GM23248 (cell line): Measurements from ENCODE around the gene COL5A3. TPM values are rescaled to one million over a fixed set of nuclear protein-coding genes. Genes with fewer than 3 reads are reported as not detected.

ENCODE experiments used
- DNase-seq: peaks from one replicate; pipeline ENCODE4 v3.0.0-alpha.2; 2015
- H2AFZ ChIP-seq: fragments of 200-600 bp; sonication (generic); 2 replicates; pipeline ENCODE4 v1.6.1; 2016; ENCODE audit warnings: antibody characterized with exemption
- H3F3A ChIP-seq: fragments of 200-600 bp; sonication (generic); 2 replicates; pipeline ENCODE4 v1.6.1; 2016; ENCODE audit warnings: mild to moderate bottlenecking, antibody characterized with exemption, mixed run types; ENCODE audit not compliant: insufficient read depth
- H3K27ac ChIP-seq: fragments of 200-600 bp; sonication (generic); 2 replicates; pipeline ENCODE4 v1.5.1; 2016; ENCODE audit warnings: mild to moderate bottlenecking
- H3K27me3 ChIP-seq: fragments of 200-600 bp; sonication (generic); replicated peaks from 2 replicates; pipeline ENCODE4 v1.6.1; 2016; ENCODE audit warnings: mild to moderate bottlenecking; ENCODE audit not compliant: insufficient read depth
- H3K36me3 ChIP-seq: fragments of 200-600 bp; sonication (generic); 2 replicates; pipeline ENCODE4 v1.6.1; 2016; ENCODE audit warnings: low read depth, mild to moderate bottlenecking
- H3K4me1 ChIP-seq: fragments of 200-600 bp; sonication (generic); 2 replicates; pipeline ENCODE4 v1.6.1; 2016; ENCODE audit warnings: mild to moderate bottlenecking; ENCODE audit not compliant: insufficient read depth
- H3K4me2 ChIP-seq: fragments of 200-600 bp; sonication (generic); one replicate; pipeline ENCODE4 v1.6.1; 2016; ENCODE audit warnings: mild to moderate bottlenecking; ENCODE audit not compliant: unreplicated experiment
- H3K4me3 ChIP-seq: fragments of 200-600 bp; sonication (generic); 2 replicates; pipeline ENCODE4 v1.5.1; 2016; ENCODE audit warnings: mild to moderate bottlenecking
- H3K79me2 ChIP-seq: fragments of 200-600 bp; sonication (generic); 2 replicates; pipeline ENCODE4 v1.6.1; 2016; ENCODE audit warnings: mild to moderate bottlenecking; ENCODE audit not compliant: insufficient read depth
- H3K9ac ChIP-seq: fragments of 200-600 bp; sonication (generic); 2 replicates; pipeline ENCODE4 v1.6.1; 2016; ENCODE audit warnings: mild to moderate bottlenecking
- H3K9me2 ChIP-seq: fragments of 200-600 bp; sonication (generic); 2 replicates; pipeline ENCODE4 v1.6.1; 2016; ENCODE audit warnings: mixed run types, mild to moderate bottlenecking, moderate library complexity; ENCODE audit not compliant: insufficient read depth
- H3K9me3 ChIP-seq: fragments of 200-600 bp; sonication (generic); one replicate; pipeline ENCODE4 v1.6.1; 2017; ENCODE audit warnings: low read depth
- H4K20me1 ChIP-seq: fragments of 200-600 bp; sonication (generic); 2 replicates; pipeline ENCODE4 v1.6.0; 2016; ENCODE audit not compliant: insufficient read depth
- EZH2 ChIP-seq: fragments of 200-600 bp; sonication (generic); IDR thresholded peaks from 2 replicates; pipeline ENCODE4 v1.6.1; 2018; ENCODE audit warnings: antibody characterized with exemption, mild to moderate bottlenecking; ENCODE audit not compliant: insufficient read depth, poor library complexity, severe bottlenecking
- EZH2phosphoT487 ChIP-seq: fragments of 200-600 bp; sonication (generic); IDR thresholded peaks from 2 replicates; pipeline ENCODE4 v1.6.1; 2018; ENCODE audit warnings: antibody characterized with exemption, moderate library complexity, mild to moderate bottlenecking, low read depth; ENCODE audit not compliant: insufficient read depth
- WGBS, 2 experiments: methylation state at CpG; one replicate each; pipeline ENCODE4 v1.1.6; 2015 to 2017; ENCODE audit warnings: low lambda C conversion rate in 2 of 2, low coverage in 1 of 2; ENCODE audit errors: missing lambda C conversion rate in 2 of 2; 5-methylcytosine and 5-hydroxymethylcytosine counted together
- in situ Hi-C: fragments of 300-500 bp; cut with MboI; formaldehyde crosslinking; loops from 2 replicates; pipeline ENCODE4 v1.15.0; 2020
- polyA plus RNA-seq: library from polyadenylated mRNA; unstranded; fragments of >200 nt; fragmentation: Nextera tagmentation; extraction: Ambion mirVana; gene quantifications from 2 replicates; pipeline ENCODE4 v1.2.1, GENCODE V29; 2016
- total RNA-seq: library from RNA; depleted of rRNA; stranded (reverse); fragments of >200 nt; shearing (Covaris generic); gene quantifications from 2 replicates; pipeline ENCODE4 v1.2.3, GENCODE V29; 2014

The COL5A3 gene
- total and polyA plus RNA-seq, 2 experiments from 2014 or later = 4.2 to 22.8 TPM

- Histone ChIP-seq H3K9me2 (no peaks in the 10 kb centered on the region), H3K36me3 (no peaks in the 10 kb centered on the region), H3K27me3 (no peaks in the 10 kb centered on the region), H3K4me1 (no peaks in the 10 kb centered on the region), H3K79me2 (no peaks in the 10 kb centered on the region), H2AFZ (no peak overlapping the region), H4K20me1 (no peaks in the 10 kb centered on the region), H3F3A (no peaks in the 10 kb centered on the region), H3K27ac (no peak overlapping the region), H3K9ac (no peak overlapping the region), H3K9me3 (no peaks in the 10 kb centered on the region), H3K4me2 (no peak overlapping the region), H3K4me3 (no peak overlapping the region)
- no peak for DNase-seq
- in situ Hi-C loops = no loop called here
- TF ChIP-seq EZH2phosphoT487 = no peak
- no peak for TF ChIP-seq EZH2
- WGBS, 2 experiments = 5 to 15% methylated on average over 1 of the region's 1 CpG
Measured at GRCh38 chr19:10044390-10044789, 34.1 kb upstream of the COL5A3 start.

DNA sequence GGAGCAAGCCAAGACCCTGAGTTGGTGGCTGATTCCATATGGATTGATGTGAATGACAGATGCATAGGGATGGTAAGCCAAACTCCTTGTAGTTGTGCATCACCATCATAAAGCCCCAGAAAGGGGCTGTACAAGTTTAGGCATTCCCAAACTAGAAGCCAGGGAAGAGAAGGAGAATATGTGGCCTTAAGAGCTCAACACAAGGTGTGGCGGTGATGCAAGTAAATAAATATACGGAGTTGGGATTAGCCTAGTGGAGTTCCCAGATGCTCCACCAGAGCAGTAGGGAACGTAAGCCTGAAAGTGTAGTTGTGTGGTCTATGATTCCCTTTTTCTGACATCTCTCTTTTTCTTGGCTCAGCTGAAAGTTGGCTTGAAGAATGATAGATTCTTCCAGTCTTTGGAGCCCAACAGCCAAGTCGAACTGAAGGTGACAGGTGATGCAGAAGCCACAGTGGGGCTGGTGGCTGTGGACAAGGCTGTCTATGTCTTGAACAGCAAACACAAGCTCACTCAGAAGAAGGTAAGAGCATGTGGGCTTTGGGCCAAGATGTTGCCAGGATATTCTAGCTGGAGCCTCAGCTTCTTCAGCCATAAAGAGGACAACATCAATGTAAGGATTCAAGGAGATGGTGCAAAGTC, 33.1 kb upstream of the COL5A3 start:
- H3K9me2 ChIP-seq = no peaks in the 10 kb centered on the region
- H3K4me1 ChIP-seq = no peaks in the 10 kb centered on the region
- H3K27ac ChIP-seq = no peak overlapping the region
- H3K4me3 ChIP-seq = no peak overlapping the region
- H3K79me2 ChIP-seq = no peaks in the 10 kb centered on the region
- H3K4me2 ChIP-seq = no peak overlapping the region
- in situ Hi-C loops = no loop called here
- no peaks in the 10 kb centered on the region for H3K36me3 ChIP-seq
- no peak overlapping the region for H3K9ac ChIP-seq
- no peaks in the 10 kb centered on the region for H3F3A ChIP-seq
- 29 to 31% methylated on average over 4 of the region's 4 CpGs for WGBS, 2 experiments
- H2AFZ ChIP-seq = no peak overlapping the region
- no peaks in the 10 kb centered on the region for H4K20me1 ChIP-seq
- H3K27me3 ChIP-seq = no peaks in the 10 kb centered on the region
- DNase-seq = peak; percentile 60
- no peak for TF ChIP-seq EZH2phosphoT487
- no peak for TF ChIP-seq EZH2
- H3K9me3 ChIP-seq = no peaks in the 10 kb centered on the region

- Histone ChIP-seq H3K4me2 (no peak overlapping the region), H3K27ac (no peak overlapping the region), H3K9me2 (no peaks in the 10 kb centered on the region), H3K79me2 (no peaks in the 10 kb centered on the region), H3K4me1 (no peaks in the 10 kb centered on the region), H3K36me3 (no peaks in the 10 kb centered on the region), H3K4me3 (no peak overlapping the region), H3K9ac (no peak overlapping the region), H3K27me3 (peaks cover 25% of the 10 kb centered on the region), H3F3A (no peaks in the 10 kb centered on the region), H3K9me3 (no peaks in the 10 kb centered on the region), H4K20me1 (no peaks in the 10 kb centered on the region), H2AFZ (no peak overlapping the region)
- no peak for DNase-seq
- in situ Hi-C loops = no loop called here
- TF ChIP-seq EZH2phosphoT487 (no peak), EZH2 (no peak)
- 46 to 49% methylated on average over 5 of the region's 5 CpGs for WGBS, 2 experiments
Measured at GRCh38 chr19:10037809-10038208, 27.5 kb upstream of the COL5A3 start.

GRCh38 chr19:10037367-10037766, 27.1 kb upstream of the COL5A3 start:
- 46 to 57% methylated on average over 4 of the region's 4 CpGs for WGBS, 2 experiments
- Histone ChIP-seq H3K36me3 (no peaks in the 10 kb centered on the region), H3K9me3 (no peaks in the 10 kb centered on the region), H2AFZ (no peak overlapping the region), H4K20me1 (no peaks in the 10 kb centered on the region), H3K79me2 (no peaks in the 10 kb centered on the region), H3K9me2 (no peaks in the 10 kb centered on the region), H3K27ac (no peak overlapping the region), H3K4me3 (no peak overlapping the region), H3K4me2 (no peak overlapping the region), H3F3A (no peaks in the 10 kb centered on the region), H3K4me1 (no peaks in the 10 kb centered on the region), H3K9ac (no peak overlapping the region), H3K27me3 (peaks cover 29% of the 10 kb centered on the region)
- in situ Hi-C loops = no loop called here
- no peak for TF ChIP-seq EZH2
- TF ChIP-seq EZH2phosphoT487 = no peak
- DNase-seq = no peak
